ENCODE measurements around the gene MIER2.
"Not testable (repeated sequence)": the region's sequence is repeated elsewhere in the genome, so short reads cannot be mapped to it uniquely, and the experiment has no call there.

The MIER2 gene

GRCh38 chr19:382578-382977 lies 38.0 kb upstream of the MIER2 start:
- CTCF ChIA-PET: interaction anchor here (1.1 to 2.4 kb wide), 2 partner anchors 124 to 128 kb away, joined by 3 to 9 read pairs; no protein-coding TSS in a partner anchor
- peak; percentile 83 for TF ChIP-seq SP7 (tag by site-specific recombination; IDR thresholded peaks at IDR 0.05)
- H3K36me3 ChIP-seq (ENCODE audit: control insufficient read depth in 2 of 2, insufficient read depth in 1 of 2, low read length in 2 of 2); H3K4me3 ChIP-seq (ENCODE audit: low read depth, low read length); H3K4me1 ChIP-seq (ENCODE audit: control insufficient read depth, insufficient read depth, low read length); H3K9me3 ChIP-seq (ENCODE audit: control insufficient read depth, insufficient read depth, low read depth, low read length); H3K27ac ChIP-seq (ENCODE audit: extremely low read depth, low read depth, low read length): not testable (repeated sequence)
- POLR2A ChIA-PET: interaction anchor here (0.5 kb wide), 1 partner anchor 36 kb away, joined by 4 read pairs; no protein-coding TSS in a partner anchor

DNA sequence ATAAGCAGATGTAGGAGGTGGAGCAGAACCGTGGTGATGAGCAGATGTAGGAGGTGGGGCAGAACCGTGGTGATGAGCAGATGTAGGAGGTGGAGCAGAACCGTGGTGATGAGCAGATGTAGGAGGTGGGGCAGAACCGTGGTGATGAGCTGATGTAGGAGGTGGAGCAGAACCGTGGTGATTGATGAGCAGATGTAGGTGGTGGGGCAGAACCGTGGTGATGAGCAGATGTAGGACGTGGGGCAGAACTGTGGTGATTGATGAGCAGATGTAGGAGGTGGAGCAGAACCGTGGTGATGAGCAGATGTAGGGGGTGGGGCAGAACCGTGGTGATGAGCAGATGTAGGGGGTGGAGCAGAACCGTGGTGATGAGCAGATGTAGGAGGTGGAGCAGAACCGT lies 37.3 kb upstream of the MIER2 start:
- H3K36me3 ChIP-seq (ENCODE audit: control insufficient read depth in 2 of 2, insufficient read depth in 1 of 2, low read length in 2 of 2); H3K4me1 ChIP-seq (ENCODE audit: control insufficient read depth, insufficient read depth, low read length); H3K4me3 ChIP-seq (ENCODE audit: low read depth, low read length); H3K9me3 ChIP-seq (ENCODE audit: control insufficient read depth, insufficient read depth, low read depth, low read length); H3K27ac ChIP-seq (ENCODE audit: extremely low read depth, low read depth, low read length): not testable (repeated sequence)
- TF ChIP-seq ZFHX2 (tag by site-specific recombination; conservative IDR thresholded peaks at IDR 0.05) (peak; percentile 23; the same call in 1 of the 2 replicates), EGR2 (tag by site-specific recombination; IDR thresholded peaks at IDR 0.05; ENCODE audit: low read depth) (peak; percentile 40; the same call in 1 of the 2 replicates)
- CTCF ChIA-PET: interaction anchor here (1.1 kb wide), 1 partner anchor 129 kb away, joined by 3 read pairs; no protein-coding TSS in a partner anchor
- POLR2A ChIA-PET: interaction anchor here (0.5 kb wide), 1 partner anchor 36 kb away, joined by 4 read pairs; no protein-coding TSS in a partner anchor

DNA sequence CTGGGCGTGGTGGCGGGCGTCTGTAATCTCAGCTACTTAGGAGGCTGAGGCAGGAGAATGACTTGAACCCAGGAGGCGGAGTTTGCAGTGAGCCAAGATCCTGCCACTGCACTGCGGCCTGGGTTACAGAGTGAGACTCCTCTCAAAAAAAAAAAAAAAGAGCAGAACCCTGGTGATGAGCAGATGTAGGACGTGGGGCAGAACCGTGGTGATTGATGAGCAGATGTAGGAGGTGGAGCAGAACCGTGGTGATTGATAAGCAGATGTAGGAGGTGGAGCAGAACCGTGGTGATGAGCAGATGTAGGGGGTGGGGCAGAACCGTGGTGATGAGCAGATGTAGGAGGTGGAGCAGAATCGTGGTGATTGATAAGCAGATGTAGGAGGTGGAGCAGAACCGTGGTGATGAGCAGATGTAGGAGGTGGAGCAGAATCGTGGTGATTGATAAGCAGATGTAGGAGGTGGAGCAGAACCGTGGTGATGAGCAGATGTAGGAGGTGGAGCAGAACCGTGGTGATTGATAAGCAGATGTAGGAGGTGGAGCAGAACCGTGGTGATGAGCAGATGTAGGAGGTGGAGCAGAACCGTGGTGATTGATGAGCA lies 36.1 kb upstream of the MIER2 start:
- CTCF ChIA-PET; H3K4me1 ChIP-seq (ENCODE audit: control insufficient read depth, insufficient read depth, low read length); H3K9me3 ChIP-seq (ENCODE audit: control insufficient read depth, insufficient read depth, low read depth, low read length); H3K36me3 ChIP-seq (ENCODE audit: control insufficient read depth in 2 of 2, insufficient read depth in 1 of 2, low read length in 2 of 2); H3K4me3 ChIP-seq (ENCODE audit: low read depth, low read length); H3K27ac ChIP-seq (ENCODE audit: extremely low read depth, low read depth, low read length): not testable (repeated sequence)
- POLR2A ChIA-PET: interaction anchor here (0.6 kb wide), 1 partner anchor 82 kb away, joined by 3 read pairs; no protein-coding TSS in a partner anchor

GRCh38 chr19:379796-380195 lies 35.2 kb upstream of the MIER2 start:
- H3K4me3 ChIP-seq (ENCODE audit: low read depth, low read length): no peak overlapping the region
- TF ChIP-seq TCF7L2 (IDR thresholded peaks at IDR 0.05; ENCODE audit: borderline replicate concordance, low read depth, low read length) (no peak), EGR2 (tag by site-specific recombination; IDR thresholded peaks at IDR 0.05; ENCODE audit: low read depth) (no peak), KLF7 (tag by site-specific recombination; IDR thresholded peaks at IDR 0.05; ENCODE audit: borderline replicate concordance) (no peak), IKZF3 (tag by site-specific recombination; IDR thresholded peaks at IDR 0.05) (no peak)
- no peaks in the 10 kb centered on the region for H3K9me3 ChIP-seq (ENCODE audit: control insufficient read depth, insufficient read depth, low read depth, low read length)
- no peaks in the 10 kb centered on the region for H3K36me3 ChIP-seq (ENCODE audit: control insufficient read depth in 2 of 2, insufficient read depth in 1 of 2, low read length in 2 of 2)
- no peaks in the 10 kb centered on the region; the same call in 1 of the 2 replicates for H3K4me1 ChIP-seq (ENCODE audit: control insufficient read depth, insufficient read depth, low read length)
- CTCF ChIA-PET: interaction anchor here (0.6 kb wide), 2 partner anchors 108 to 370 kb away, joined by 4 to 5 read pairs; no protein-coding TSS in a partner anchor
- POLR2A ChIA-PET: no interaction called here
- no peak overlapping the region for H3K27ac ChIP-seq (ENCODE audit: extremely low read depth, low read depth, low read length)

GRCh38 chr19:378706-379105 lies 34.1 kb upstream of the MIER2 start:
- TF ChIP-seq, protein P1, sequence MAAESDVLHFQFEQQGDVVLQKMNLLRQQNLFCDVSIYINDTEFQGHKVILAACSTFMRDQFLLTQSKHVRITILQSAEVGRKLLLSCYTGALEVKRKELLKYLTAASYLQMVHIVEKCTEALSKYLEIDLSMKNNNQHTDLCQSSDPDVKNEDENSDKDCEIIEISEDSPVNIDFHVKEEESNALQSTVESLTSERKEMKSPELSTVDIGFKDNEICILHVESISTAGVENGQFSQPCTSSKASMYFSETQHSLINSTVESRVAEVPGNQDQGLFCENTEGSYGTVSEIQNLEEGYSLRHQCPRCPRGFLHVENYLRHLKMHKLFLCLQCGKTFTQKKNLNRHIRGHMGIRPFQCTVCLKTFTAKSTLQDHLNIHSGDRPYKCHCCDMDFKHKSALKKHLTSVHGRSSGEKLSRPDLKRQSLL (tag by site-specific recombination; IDR thresholded peaks at IDR 0.05): no peak
- no peak for TF ChIP-seq ZNF48 (tag by site-specific recombination; IDR thresholded peaks at IDR 0.05)
- peak; percentile 34 for TF ChIP-seq GLIS1 (tag by site-specific recombination; IDR thresholded peaks at IDR 0.05)
- TF ChIP-seq ZBTB11 (tag by site-specific recombination; conservative IDR thresholded peaks at IDR 0.05; ENCODE audit: low read depth): no peak
- POLR2A ChIA-PET: no interaction called here
- H3K4me1 ChIP-seq (ENCODE audit: control insufficient read depth, insufficient read depth, low read length): no peaks in the 10 kb centered on the region; the same call in 1 of the 2 replicates
- CTCF ChIA-PET: no interaction called here
- no peak overlapping the region for H3K27ac ChIP-seq (ENCODE audit: extremely low read depth, low read depth, low read length)
- H3K36me3 ChIP-seq (ENCODE audit: control insufficient read depth in 2 of 2, insufficient read depth in 1 of 2, low read length in 2 of 2): no peaks in the 10 kb centered on the region
- no peaks in the 10 kb centered on the region for H3K9me3 ChIP-seq (ENCODE audit: control insufficient read depth, insufficient read depth, low read depth, low read length)
- no peak overlapping the region for H3K4me3 ChIP-seq (ENCODE audit: low read depth, low read length)

Data from HEK293 (cell line).